Islet precursor cell (in vitro differentiated cells): ENCODE data around the gene PINK1.
"Not testable (repeated sequence)": the region's sequence is repeated elsewhere in the genome, so short reads cannot be mapped to it uniquely, and the experiment has no call there.

Experiments
- DNase-seq: peaks from one replicate; pipeline ENCODE4 v3.0.0-alpha.2; 2018

PINK1 gene

DNA sequence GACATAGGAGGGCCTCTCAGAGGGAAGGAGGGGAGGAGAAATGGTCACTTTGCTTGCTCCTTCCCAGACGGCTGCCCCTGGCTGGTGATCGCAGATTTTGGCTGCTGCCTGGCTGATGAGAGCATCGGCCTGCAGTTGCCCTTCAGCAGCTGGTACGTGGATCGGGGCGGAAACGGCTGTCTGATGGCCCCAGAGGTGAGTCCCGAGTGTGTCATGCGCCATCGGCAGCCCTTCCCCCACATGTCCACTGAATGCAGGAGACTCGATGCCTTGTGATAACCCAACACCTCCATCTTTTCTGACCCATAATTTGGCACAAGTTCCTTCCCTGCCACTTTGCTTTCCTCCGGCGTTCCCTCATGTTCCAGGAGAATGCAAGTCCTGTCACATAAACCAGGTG, 15.2 kb downstream of the PINK1 start:
- DNase-seq, result no peak

- DNase-seq, result no peak
These were observed 15.7 kb downstream of the PINK1 start for GRCh38 chr1:20648946-20649345.

DNA sequence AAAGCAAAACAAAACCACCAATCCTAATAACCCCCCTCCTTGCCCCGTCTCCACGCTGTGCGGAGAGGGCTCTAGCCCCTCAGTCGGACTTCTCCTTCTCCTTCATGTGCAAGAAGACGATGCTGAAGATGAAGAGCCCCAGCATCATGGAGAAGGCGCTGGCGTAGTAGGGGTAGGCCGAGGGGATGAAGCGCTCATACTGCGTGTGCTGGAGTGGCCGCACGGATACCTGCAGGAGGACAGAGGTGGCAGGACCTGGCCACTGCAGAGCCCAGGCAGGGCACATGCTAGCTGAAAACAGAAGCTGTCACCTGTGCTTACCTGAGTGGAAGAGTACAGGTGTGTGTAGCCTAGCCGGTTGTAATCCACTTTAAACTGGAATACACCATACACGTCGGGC, 19.0 kb downstream of the PINK1 start:
- DNase-seq, result no peak

DNA sequence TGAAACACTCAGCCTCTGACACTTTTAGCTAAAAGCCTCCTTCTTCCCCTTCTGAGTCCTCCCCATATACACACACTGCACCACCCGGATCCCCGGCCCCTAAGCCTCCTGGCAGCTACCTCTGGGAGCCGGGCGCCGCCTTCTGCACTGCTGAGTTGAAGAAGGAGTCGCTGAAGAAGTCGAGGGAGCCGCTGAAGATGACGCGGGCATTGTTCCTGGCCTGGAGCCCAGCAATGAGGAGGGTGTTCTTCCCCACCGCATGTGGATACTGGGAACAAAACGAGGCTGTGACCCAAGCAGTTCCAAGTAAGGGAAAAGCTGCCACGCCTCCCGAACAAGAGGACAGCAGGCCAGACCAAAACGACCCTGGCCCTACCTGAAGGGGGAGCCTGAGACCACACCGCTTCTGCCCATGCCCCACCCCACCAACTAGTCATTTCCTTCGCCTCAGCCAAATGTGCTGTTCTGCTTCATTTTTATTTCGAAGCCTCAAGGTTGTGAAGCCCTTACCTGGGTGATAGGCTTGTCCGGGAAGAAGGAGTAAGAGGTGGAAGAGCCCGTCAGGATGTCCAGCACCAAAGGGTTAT, 20.9 kb downstream of the PINK1 start:
- DNase-seq, result no peak

DNA sequence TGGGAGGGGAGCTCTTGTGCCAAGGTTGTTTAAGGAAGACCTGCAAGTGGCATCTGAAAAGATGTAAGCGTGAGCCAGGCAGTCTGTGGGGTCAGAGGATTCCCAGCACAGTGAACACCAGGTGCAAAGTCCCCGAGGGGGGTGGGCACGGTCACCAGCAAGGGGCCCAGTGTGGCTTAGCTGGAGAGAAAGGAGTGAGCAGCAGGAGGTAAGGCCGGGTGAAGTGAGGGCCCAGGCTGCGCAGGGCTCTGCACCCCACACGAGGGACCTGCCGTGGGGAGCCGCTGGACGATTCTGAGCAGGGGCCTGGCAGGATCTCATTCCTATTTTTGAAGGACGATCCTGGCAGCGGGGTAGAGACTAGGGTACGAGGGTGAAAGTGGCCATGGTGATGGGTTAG, 23.8 kb downstream of the PINK1 start:
- DNase-seq, result no peak

DNA sequence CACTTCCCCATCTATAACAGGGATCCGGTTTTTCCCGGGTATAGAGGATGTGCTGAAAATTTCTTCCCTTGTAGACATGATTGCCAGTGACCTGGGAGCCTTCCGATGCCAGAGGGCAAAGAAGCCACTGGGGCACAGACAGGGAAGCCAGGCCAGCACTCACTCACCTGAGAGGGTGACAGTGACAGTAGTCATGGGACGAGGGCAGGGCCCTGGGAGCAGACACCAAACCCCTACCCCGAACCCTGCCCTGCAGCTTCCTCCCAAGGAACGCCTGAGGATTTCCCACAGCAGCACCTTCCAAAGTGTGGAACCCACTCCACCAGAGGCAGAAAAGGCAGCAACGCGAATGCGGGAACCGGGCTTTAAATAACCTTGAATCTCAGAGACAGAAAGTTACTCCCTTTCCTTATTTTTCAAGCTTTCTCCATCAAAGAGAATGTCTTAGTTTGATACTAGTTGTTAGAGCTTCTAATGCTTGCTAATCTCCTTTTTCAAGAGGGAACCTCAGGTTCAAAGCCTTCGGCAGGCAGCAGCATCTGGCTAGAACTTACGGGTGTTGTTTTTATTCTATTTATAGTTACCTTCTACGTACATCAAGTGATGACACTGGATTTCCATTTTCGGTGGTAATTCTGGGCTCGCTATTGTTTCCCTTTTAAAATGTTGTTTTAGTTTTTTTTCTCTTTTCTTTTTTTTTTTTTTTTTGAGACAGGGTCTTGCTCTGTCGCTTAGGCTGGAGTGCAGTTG, 25.1 kb downstream of the PINK1 start:
- DNase-seq, result no peak

GRCh38 chr1:20660363-20660762, 27.1 kb downstream of the PINK1 start:
- no peak for DNase-seq

- DNase-seq, result no peak
These were observed 27.6 kb downstream of the PINK1 start for GRCh38 chr1:20660847-20661206.

GRCh38 chr1:20661207-20662109, 28.2 kb downstream of the PINK1 start, which contains the start of gene DDOST:
DDOST (minus strand) TSS chr1:20661369; CDS start chr1:20661350, 19 bp downstream.
- DNase-seq, result peak; percentile 99

DNA sequence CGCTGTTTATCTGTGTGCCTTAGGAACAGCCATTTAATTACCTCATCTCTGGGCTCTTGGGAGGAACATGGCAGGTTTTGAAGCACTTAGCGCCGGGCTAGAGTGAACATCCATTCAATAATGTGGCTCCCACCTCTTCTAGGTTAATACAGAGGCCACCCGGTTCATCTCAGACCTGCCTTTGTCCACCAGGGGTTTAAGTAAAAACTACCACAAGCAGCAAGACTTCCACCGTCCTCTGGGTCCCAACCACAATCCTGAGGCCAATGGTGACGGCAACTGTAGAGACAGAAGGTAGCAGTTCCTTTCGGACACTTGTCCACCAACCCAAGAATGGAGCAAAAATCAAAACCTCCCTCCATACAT, 28.8 kb downstream of the PINK1 start:
- DNase-seq, result no peak

DNA sequence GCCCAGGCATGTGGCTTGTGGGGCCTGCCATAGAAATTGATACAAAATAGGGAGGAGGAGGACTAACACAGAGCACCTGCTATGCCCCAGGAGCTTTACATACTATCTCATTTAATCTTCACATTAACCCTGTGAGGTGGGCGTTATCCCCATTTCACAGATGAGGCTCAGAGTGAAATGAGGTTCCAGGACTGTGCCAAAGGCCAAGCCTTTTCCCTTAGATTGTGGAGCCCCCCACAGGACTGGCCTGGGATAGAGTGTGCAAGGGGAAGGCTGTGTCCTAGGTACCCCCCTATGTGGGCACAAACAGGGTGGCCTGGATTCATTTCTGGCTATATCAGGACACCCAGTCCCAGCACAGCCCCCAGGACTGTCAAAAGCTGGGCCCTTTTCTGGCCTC, 30.1 kb downstream of the PINK1 start:
- no peak for DNase-seq

DNA sequence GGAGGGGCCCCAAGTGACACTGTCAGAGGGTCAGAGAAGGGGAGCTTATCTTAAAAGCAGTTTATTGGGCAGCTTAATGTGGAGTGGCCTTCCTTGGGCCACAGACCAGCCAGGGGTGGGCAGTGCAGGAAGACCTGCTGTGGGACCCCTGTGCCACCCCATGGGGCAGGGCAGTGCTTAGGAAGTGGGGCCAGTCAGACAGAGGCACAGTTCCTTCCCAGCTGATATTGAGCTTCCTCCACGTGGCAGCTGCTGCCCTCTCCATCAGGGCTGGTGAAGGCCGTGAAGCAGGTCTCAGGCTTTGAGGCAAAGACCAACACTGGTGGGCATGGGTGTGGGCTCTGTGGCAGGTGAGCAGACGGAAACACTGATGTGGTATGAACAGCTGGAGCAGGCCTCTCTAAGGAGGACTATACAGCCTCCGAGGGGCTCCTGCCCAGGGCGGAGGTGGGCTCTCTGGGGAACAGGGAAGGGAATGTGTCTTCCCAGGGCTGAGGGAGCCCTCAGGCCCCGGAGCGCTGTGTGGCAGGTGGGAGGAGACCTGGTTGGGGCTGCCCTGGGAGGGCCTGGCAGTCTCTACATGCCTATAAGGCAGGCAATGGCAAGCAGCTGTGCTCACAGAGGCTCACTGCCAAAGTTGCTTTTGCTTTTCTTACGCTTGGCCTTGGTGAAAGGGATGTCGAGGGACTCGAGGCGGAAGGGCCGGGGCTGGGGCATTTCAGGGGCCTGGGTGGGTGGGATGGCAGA, 30.9 kb downstream of the PINK1 start:
- DNase-seq, result no peak

- no peak for DNase-seq
These were observed 32.5 kb downstream of the PINK1 start for GRCh38 chr1:20665726-20666125.

- DNase-seq, result no peak
These were observed 32.9 kb downstream of the PINK1 start for GRCh38 chr1:20666146-20666545.

DNA sequence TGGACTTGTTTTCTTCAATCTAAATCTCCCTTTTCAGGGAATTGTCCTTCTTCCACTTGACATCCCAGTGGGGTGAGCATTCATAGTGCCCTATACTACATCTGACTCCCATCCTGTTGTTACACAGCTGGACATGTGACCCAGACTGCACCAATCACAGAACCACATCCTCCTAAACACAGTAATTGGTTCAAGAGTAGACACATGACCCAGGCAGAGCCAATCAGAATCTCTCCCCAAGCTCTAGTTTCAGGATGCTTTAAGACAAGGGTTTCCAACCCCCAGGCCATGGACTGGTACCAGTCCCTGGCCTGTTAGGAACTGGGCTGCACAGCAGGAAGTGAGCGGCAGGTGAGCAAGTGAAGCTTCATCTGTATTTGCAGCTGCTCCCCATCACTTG, 33.5 kb downstream of the PINK1 start:
- peak; percentile 54 for DNase-seq

DNA sequence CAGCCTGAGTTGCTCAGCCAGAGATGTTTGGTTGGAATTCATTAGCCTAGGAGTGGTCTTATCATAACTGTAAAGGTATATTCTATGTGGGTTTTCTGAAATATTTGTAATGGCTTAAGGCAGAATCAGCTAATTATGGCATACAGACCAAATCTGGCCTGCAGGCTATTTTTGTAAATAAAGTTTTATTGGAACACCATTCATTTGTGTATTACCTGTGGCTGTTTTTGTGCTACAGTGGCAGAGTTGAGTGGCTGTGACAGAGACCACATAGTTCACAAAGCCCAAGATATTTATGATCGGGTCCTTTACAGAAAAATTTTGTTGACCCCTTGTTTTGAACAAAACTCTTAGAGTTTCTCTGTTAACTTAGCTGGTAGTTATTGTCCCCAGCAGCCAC, 35.3 kb downstream of the PINK1 start:
- DNase-seq, result no peak

DNA sequence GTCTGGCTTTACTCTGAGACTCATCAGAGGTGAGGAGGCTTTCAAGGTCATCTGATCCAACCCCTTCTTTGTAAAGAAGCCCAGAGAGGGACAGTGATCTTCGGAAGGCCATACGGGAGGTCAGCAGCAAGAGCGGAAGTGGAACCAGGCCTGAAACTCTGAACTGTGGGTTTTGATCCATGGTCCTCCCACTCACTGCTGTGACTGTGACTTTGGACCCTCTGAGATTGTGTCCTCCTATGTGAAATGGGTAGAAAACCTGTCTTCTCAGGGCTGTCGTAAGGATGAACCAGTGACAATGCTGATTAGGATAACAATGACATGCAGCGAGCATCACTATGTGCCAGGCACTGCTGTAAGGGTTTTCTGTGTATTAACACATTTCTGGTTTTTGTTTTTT, 37.7 kb downstream of the PINK1 start:
- DNase-seq, result no peak

DNA sequence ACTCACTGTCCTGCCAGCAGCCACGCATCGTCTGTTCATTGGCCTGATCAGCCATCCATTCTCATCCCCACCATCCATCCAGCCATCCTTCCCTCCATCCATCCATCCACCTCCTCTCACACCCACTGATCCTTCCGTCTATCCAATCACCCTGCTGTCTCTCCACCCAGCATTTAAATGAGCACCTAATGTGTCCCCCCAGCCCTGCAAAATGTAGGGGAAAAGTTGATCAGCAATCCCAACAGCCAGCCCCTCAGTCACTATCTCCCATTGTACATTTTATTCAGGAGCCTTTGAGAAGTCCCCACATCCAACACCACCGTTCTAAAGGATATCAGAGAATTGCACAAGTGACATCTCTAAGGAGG, 39.0 kb downstream of the PINK1 start:
- no peak for DNase-seq

- not testable (repeated sequence) for DNase-seq
These were observed 40.4 kb downstream of the PINK1 start for GRCh38 chr1:20673626-20674025.

DNA sequence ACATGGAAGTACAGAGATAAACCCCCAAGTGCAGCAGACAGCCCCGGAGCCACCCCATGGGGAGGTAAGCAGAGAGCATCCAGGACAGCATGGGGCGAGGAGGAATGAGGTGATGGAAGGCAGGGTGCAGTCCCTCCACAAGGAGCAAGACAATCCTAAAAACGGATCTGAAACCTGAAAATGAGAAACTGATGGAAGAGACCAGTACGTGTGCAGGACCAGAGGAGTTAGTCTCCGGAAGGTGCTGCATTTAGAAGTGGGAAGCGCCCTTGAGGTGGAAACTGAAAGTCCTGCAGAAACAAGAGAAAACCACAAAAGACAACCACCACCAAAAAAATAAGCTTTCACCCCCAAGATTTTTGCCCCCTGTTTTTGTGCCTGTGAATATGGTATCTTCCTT, 45.3 kb downstream of the PINK1 start:
- DNase-seq, result no peak

- no peak for DNase-seq
These were observed 47.0 kb downstream of the PINK1 start for GRCh38 chr1:20680269-20680668.

GRCh38 chr1:20681999-20682398, 48.7 kb downstream of the PINK1 start:
- DNase-seq, result no peak

- DNase-seq, result peak; percentile 52
These were observed 49.4 kb downstream of the PINK1 start for GRCh38 chr1:20682571-20683236.
